DOHH2 (cell line): ENCODE results near the gene MYPN.

Experiments
- H3F3A ChIP-seq: fragments of 200-600 bp; sonication (generic), shearing (Covaris generic); 2 replicates; pipeline ENCODE4 v1.6.0; 2016; ENCODE audit warnings: antibody characterized with exemption, mild to moderate bottlenecking; ENCODE audit not compliant: control insufficient read depth, insufficient read depth
- H3K27ac ChIP-seq: fragments of 200-600 bp; sonication (generic); 2 replicates; pipeline ENCODE4 v1.5.1; 2014; ENCODE audit warnings: low read depth, mild to moderate bottlenecking, low read length, moderate library complexity
- H3K27me3 ChIP-seq: fragments of 200-600 bp; sonication (generic); 2 replicates; pipeline ENCODE4 v1.6.1; 2014; ENCODE audit warnings: mild to moderate bottlenecking, low read length, mixed read lengths; ENCODE audit not compliant: control insufficient read depth
- H3K36me3 ChIP-seq: fragments of 200-600 bp; sonication (generic); 2 replicates; pipeline ENCODE4 v1.6.1; 2014; ENCODE audit warnings: mild to moderate bottlenecking, low read length, moderate library complexity, mixed read lengths; ENCODE audit not compliant: control insufficient read depth
- H3K4me1 ChIP-seq: fragments of 200-600 bp; sonication (generic); 2 replicates; pipeline ENCODE4 v1.6.1; 2014; ENCODE audit warnings: mild to moderate bottlenecking, low read length, mixed read lengths; ENCODE audit not compliant: control insufficient read depth
- H3K4me2 ChIP-seq: fragments of 200-600 bp; sonication (generic); 2 replicates; pipeline ENCODE4 v1.6.0; 2014; ENCODE audit warnings: mild to moderate bottlenecking, low read length, moderate library complexity
- H3K4me3 ChIP-seq: fragments of 200-600 bp; sonication (generic); 2 replicates; pipeline ENCODE4 v1.5.1; 2014; ENCODE audit warnings: mild to moderate bottlenecking, low read length, mixed read lengths
- H3K79me2 ChIP-seq: fragments of 200-600 bp; sonication (generic); 2 replicates; pipeline ENCODE4 v1.6.1; 2014; ENCODE audit warnings: mild to moderate bottlenecking, low read length, mixed read lengths; ENCODE audit not compliant: control insufficient read depth
- H3K9me2 ChIP-seq: fragments of 200-600 bp; sonication (generic); replicated peaks from 2 replicates; pipeline ENCODE4 v1.6.1; 2014; ENCODE audit warnings: mild to moderate bottlenecking, low read length, mixed read lengths; ENCODE audit not compliant: control insufficient read depth
- H3K9me3 ChIP-seq: fragments of 200-600 bp; sonication (generic); 2 replicates; pipeline ENCODE4 v1.6.1; 2014; ENCODE audit warnings: antibody characterized with exemption, low read length, mixed read lengths; ENCODE audit not compliant: control insufficient read depth, insufficient read depth
- H4K20me1 ChIP-seq: fragments of 200-600 bp; sonication (generic); 2 replicates; pipeline ENCODE4 v1.6.0; 2014; ENCODE audit warnings: low read depth, mild to moderate bottlenecking, antibody characterized with exemption, low read length, moderate library complexity; ENCODE audit not compliant: control insufficient read depth, insufficient read depth
- CTCF ChIP-seq: fragments of 200-600 bp; sonication (generic); IDR thresholded peaks from one replicate; pipeline ENCODE4 v1.5.1; 2014; ENCODE audit warnings: antibody characterized with exemption, mild to moderate bottlenecking, low read depth, low read length; ENCODE audit not compliant: poor library complexity, severe bottlenecking
- EZH2phosphoT487 ChIP-seq: fragments of 200-600 bp; sonication (generic); IDR thresholded peaks from 2 replicates; pipeline ENCODE4 v1.6.1; 2017; ENCODE audit warnings: borderline replicate concordance, mild to moderate bottlenecking, antibody characterized with exemption, low read length, moderate library complexity, mixed read lengths

The MYPN gene

GRCh38 chr10:68231106-68231816 is 122.0 kb downstream of the MYPN start:
- Histone ChIP-seq H3K4me1 (peaks cover 18% of the 10 kb centered on the region), H3K36me3 (no peaks in the 10 kb centered on the region), H3K4me3 (peak overlapping the region; percentile 82), H4K20me1 (no peaks in the 10 kb centered on the region), H3K9me3 (no peaks in the 10 kb centered on the region), H3K4me2 (peak overlapping the region; percentile 99), H3K79me2 (no peaks in the 10 kb centered on the region), H3K27ac (no peak overlapping the region), H3F3A (no peaks in the 10 kb centered on the region), H3K27me3 (peaks cover 7% of the 10 kb centered on the region; the same call in 1 of the 2 replicates), H3K9me2 (no peaks in the 10 kb centered on the region)
- peak; percentile 13 for TF ChIP-seq CTCF
- TF ChIP-seq EZH2phosphoT487, result no peak

GRCh38 chr10:68231817-68232251 is 122.5 kb downstream of the MYPN start, which contains the start of gene ATOH7:
TSS of gene ATOH7 (minus strand) at chr10:68232113. CDS start at chr10:68231677, 436 bp downstream.
- Histone ChIP-seq H3K27me3 (peaks cover 7% of the 10 kb centered on the region; the same call in 1 of the 2 replicates), H3K4me2 (peak within 1 kb of the TSS; percentile 99), H3K4me1 (peaks cover 18% of the 10 kb centered on the region), H3K9me2 (no peaks in the 10 kb centered on the region), H4K20me1 (no peaks in the 10 kb centered on the region), H3K79me2 (no peaks in the 10 kb centered on the region), H3K36me3 (no peaks in the 10 kb centered on the region), H3F3A (no peaks in the 10 kb centered on the region), H3K4me3 (peak within 1 kb of the TSS; percentile 82), H3K9me3 (no peaks in the 10 kb centered on the region), H3K27ac (no peak within 1 kb of the TSS)
- TF ChIP-seq CTCF (no peak), EZH2phosphoT487 (no peak)

GRCh38 chr10:68233046-68233445 is 123.8 kb downstream of the MYPN start:
- Histone ChIP-seq H3K27ac (no peak overlapping the region), H3K4me1 (peaks cover 20% of the 10 kb centered on the region), H3K9me3 (no peaks in the 10 kb centered on the region), H3K4me2 (no peak overlapping the region), H3K4me3 (no peak overlapping the region), H3F3A (no peaks in the 10 kb centered on the region), H4K20me1 (no peaks in the 10 kb centered on the region), H3K36me3 (no peaks in the 10 kb centered on the region), H3K27me3 (peaks cover 7% of the 10 kb centered on the region; the same call in 1 of the 2 replicates), H3K9me2 (no peaks in the 10 kb centered on the region), H3K79me2 (no peaks in the 10 kb centered on the region)
- TF ChIP-seq CTCF, result no peak
- TF ChIP-seq EZH2phosphoT487, result no peak
